Upper lobe of left lung (tissue), 6 donors: ENCODE measurements around the gene CDC14A. TPM values are rescaled to one million over a fixed set of nuclear protein-coding genes. Genes with fewer than 3 reads are reported as not detected.
A peak's percentile ranks its signal among the peaks of the same experiment; 100 is the strongest.

Experiments
- ATAC-seq, 2 donors: fragments of 200-7000 bp; cut with Tn5 transposase; one replicate each; pipeline ENCODE4 v1.9.1; 2022; ENCODE audit warnings: mild to moderate bottlenecking in 2 of 2, moderate library complexity in 2 of 2; ENCODE audit not compliant: low FRiP score in 2 of 2
- DNase-seq, 2 donors: peaks; one replicate each; pipeline ENCODE4 v3.0.0-alpha.2; 2019 to 2020
- H3K27ac ChIP-seq, 4 donors: fragments of 200-600 bp; sonication (generic); one replicate each; pipeline ENCODE4 v1.5.1; 2016 to 2019
- H3K27me3 ChIP-seq, 4 donors: fragments of 200-600 bp; sonication (generic); one replicate each; pipeline ENCODE4 v1.5.1; 2017 to 2019
- H3K36me3 ChIP-seq, 4 donors: fragments of 200-600 bp; sonication (generic); one replicate each; pipeline ENCODE4 v1.5.1; 2016 to 2019
- H3K4me1 ChIP-seq, 4 donors: fragments of 200-600 bp; sonication (generic); one replicate each; pipeline ENCODE4 v1.5.1; 2018 to 2019
- H3K4me3 ChIP-seq, 4 donors: fragments of 200-600 bp; sonication (generic); one replicate each; pipeline ENCODE4 v1.5.1; 2017 to 2019; ENCODE audit warnings: mild to moderate bottlenecking in 2 of 4, moderate library complexity in 1 of 4
- H3K9me3 ChIP-seq, 4 donors: fragments of 200-600 bp; sonication (generic); one replicate each; pipeline ENCODE4 v1.5.1; 2018 to 2019
- EP300 ChIP-seq, 4 donors: sonication (generic); formaldehyde crosslinking; IDR thresholded peaks; one replicate each; pipeline ENCODE4 v1.5.1; 2017; ENCODE audit warnings: antibody characterized with exemption in 4 of 4, control low read depth in 2 of 4
- POLR2A ChIP-seq, 4 donors: fragments of 450-650 bp; IDR thresholded peaks; one replicate each; pipeline ENCODE4 v1.5.1; 2016 to 2017; ENCODE audit warnings: antibody characterized with exemption in 4 of 4, mild to moderate bottlenecking in 2 of 4
- POLR2AphosphoS5 ChIP-seq, 2 donors: sonication (generic); formaldehyde crosslinking; IDR thresholded peaks; one replicate each; pipeline ENCODE4 v1.5.1; 2017; ENCODE audit warnings: antibody characterized with exemption in 2 of 2
- WGBS, 2 donors: methylation state at CpG; one replicate each; pipeline ENCODE4 v1.1.5; 2017 to 2018; 5-methylcytosine and 5-hydroxymethylcytosine counted together
- total RNA-seq, 6 donors: library from RNA; depleted of rRNA in 4 of 6; stranded (reverse); fragments of >200 nt in 4 of 6; gene quantifications; one replicate each; pipeline versions ENCODE4 v1.1.0 to v1.2.1, GENCODE V29; 2016 to 2021
- TF ChIP-seq, protein P1 (sequence below), 6 experiments: fragments of 450-650 bp in 4 of 6; fragments of 200-600 bp in 2 of 6; sonication (generic) in 2 of 6; IDR thresholded peaks; one replicate each; pipeline ENCODE4 v1.5.1; 2016 to 2019; ENCODE audit warnings: antibody characterized with exemption in 6 of 6
- donor health status: DM: no; HTN: no; CAD: no; lungs with moderate emphysema.
- donor health status: DM: no; HTN: yes; CAD: no; lungs with severe emphysema.

The CDC14A gene
- total RNA-seq, 6 donors from 2014 or later = 9.6 to 56.6 (median 22.1) TPM

DNA sequence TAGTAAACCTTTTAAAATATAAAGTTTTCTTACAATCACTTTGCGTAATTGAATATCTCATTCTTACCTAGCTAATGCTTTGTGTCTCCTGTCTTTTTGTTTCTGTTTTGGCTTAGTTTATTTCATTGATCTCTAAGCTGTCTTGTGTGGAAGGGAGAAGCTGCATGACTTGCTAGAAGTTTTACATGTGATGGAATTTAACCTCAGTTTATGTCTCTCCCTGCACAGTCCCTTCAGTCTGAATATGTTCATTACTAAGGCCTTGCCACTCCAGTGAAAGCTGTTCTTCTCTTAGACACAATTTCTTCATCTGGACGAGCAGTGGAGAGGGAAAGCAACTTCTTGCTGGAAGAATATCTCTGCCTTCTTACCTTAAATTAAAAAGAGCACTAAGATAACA, 165.7 kb downstream of the CDC14A start:
- Histone ChIP-seq H3K27ac (no peak overlapping the region), H3K4me3 (no peak overlapping the region), H3K27me3 (no peaks in the 10 kb centered on the region), H3K9me3 (no peaks in the 10 kb centered on the region), H3K4me1 (no peaks in the 10 kb centered on the region), H3K36me3 (peaks cover 0 to 11% (median 3%) of the 10 kb centered on the region in 4 donors)
- WGBS, 2 donors = 37 to 39% methylated on average over 2 of the region's 2 CpGs
- DNase-seq (no peak), ATAC-seq (no peak)
- TF ChIP-seq EP300 (IDR thresholded peaks at IDR 0.05) (no peak), POLR2A (IDR thresholded peaks at IDR 0.05) (no peak), POLR2AphosphoS5 (IDR thresholded peaks at IDR 0.05) (no peak)
- TF ChIP-seq, protein P1, sequence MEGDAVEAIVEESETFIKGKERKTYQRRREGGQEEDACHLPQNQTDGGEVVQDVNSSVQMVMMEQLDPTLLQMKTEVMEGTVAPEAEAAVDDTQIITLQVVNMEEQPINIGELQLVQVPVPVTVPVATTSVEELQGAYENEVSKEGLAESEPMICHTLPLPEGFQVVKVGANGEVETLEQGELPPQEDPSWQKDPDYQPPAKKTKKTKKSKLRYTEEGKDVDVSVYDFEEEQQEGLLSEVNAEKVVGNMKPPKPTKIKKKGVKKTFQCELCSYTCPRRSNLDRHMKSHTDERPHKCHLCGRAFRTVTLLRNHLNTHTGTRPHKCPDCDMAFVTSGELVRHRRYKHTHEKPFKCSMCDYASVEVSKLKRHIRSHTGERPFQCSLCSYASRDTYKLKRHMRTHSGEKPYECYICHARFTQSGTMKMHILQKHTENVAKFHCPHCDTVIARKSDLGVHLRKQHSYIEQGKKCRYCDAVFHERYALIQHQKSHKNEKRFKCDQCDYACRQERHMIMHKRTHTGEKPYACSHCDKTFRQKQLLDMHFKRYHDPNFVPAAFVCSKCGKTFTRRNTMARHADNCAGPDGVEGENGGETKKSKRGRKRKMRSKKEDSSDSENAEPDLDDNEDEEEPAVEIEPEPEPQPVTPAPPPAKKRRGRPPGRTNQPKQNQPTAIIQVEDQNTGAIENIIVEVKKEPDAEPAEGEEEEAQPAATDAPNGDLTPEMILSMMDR (IDR thresholded peaks at IDR 0.05) = no peak

DNA sequence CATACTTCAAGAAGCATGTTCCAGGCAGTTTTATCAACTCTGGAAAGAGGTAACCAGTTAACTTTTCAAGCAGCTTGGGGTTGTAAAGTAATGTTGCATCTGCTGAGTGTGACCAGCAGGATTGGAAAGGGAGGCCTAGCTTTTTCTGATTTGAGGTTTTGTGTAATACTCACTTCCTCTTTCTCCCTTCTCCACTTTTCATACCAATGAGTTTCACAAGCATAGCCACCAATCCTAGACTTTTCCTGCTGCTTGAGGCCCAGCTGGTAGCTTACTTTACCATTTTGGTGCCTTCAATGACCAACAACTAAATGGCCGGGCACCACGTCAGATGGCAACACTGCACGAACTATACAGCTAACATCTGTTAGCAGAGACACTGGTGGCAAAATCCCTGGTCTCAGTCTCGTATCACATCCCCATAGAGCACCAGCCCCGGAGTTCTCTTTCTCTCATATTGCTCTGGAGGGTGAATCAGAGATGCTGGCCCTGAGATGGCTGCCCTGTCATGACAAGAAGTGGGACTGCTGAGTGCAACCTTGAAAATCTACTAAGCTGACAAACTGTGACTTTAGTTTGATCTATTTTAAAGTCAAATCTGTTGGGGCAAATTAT, 170.8 kb downstream of the CDC14A start:
- ATAC-seq (peak in 1 of 2 donors; percentile 51), DNase-seq (no peak)
- no peak overlapping the region for H3K27ac ChIP-seq
- no peak for TF ChIP-seq EP300 (IDR thresholded peaks at IDR 0.05)
- H3K27me3 ChIP-seq = no peaks in the 10 kb centered on the region
- no peaks in the 10 kb centered on the region for H3K4me1 ChIP-seq
- no peaks in the 10 kb centered on the region for H3K9me3 ChIP-seq
- peaks cover 0 to 10% (median 0%) of the 10 kb centered on the region in 4 donors for H3K36me3 ChIP-seq
- H3K4me3 ChIP-seq = no peak overlapping the region
- WGBS, 2 donors = 65 to 98% methylated on average over 5 of the region's 5 CpGs

DNA sequence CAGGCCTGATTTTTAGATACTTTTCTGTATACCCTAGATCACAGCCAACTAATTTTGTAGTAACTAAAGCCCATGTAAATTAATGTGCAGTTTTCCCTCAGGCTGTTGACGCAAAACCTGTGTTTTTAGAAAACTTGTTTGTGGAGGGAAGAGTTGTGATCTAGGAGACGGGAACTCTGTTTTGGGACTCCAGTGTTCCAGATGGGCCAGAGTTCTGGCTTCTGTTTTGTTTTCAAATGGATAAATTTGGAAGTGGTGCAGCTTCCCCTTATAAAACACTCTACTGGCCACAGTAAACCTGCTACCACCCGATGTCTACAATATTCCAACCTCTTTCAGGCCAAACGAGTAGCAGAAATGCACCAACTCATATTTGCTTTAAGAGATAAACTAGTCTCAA, 172.0 kb downstream of the CDC14A start:
- Histone ChIP-seq H3K27ac (no peak overlapping the region), H3K27me3 (no peaks in the 10 kb centered on the region), H3K9me3 (no peaks in the 10 kb centered on the region), H3K4me3 (no peak overlapping the region), H3K36me3 (peaks cover 0 to 1% (median 0%) of the 10 kb centered on the region in 4 donors), H3K4me1 (peaks cover 0 to 5% (median 2%) of the 10 kb centered on the region in 4 donors)
- no peak for DNase-seq
- WGBS, 2 donors = 90 to 91% methylated on average over 4 of the region's 4 CpGs
- no peak for ATAC-seq
- TF ChIP-seq EP300 (IDR thresholded peaks at IDR 0.05) = no peak
- TF ChIP-seq, protein P1 (IDR thresholded peaks at IDR 0.05) = no peak
- TF ChIP-seq POLR2AphosphoS5 (IDR thresholded peaks at IDR 0.05) = no peak
- TF ChIP-seq POLR2A (IDR thresholded peaks at IDR 0.05) = no peak

DNA sequence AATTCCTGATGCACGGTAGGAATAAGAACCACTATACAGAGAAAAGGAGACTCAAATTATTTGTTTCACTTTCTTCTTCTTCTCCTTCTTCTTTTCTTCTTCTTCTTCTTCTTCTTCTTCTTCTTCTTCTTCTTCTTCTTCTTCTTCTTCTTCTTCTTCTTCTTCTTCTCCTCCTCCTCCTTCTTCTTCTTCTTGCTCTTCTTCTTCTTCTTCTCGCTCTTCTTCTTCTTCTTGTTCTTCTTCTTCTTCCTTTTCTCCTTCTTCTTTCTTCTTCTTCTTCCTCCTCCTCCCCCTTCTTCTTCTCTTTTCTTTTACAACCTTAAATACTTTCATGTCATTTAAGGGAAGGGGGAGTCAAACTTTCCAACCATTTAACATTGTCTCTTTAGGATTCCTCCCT, 174.6 kb downstream of the CDC14A start:
- TF ChIP-seq POLR2A (IDR thresholded peaks at IDR 0.05) = no peak
- TF ChIP-seq POLR2AphosphoS5 (IDR thresholded peaks at IDR 0.05) = no peak
- TF ChIP-seq, protein P1 (IDR thresholded peaks at IDR 0.05) = no peak
- TF ChIP-seq EP300 (IDR thresholded peaks at IDR 0.05) = no peak
- Histone ChIP-seq H3K36me3 (no peaks in the 10 kb centered on the region), H3K4me1 (peaks cover 5 to 10% (median 9%) of the 10 kb centered on the region in 4 donors), H3K9me3 (no peaks in the 10 kb centered on the region), H3K27ac (no peak overlapping the region), H3K27me3 (no peaks in the 10 kb centered on the region), H3K4me3 (no peak overlapping the region)
- no peak for ATAC-seq
- no peak for DNase-seq
- WGBS, 2 donors = 85 to 88% methylated on average over 1 to 2 of the region's 2 CpGs

DNA sequence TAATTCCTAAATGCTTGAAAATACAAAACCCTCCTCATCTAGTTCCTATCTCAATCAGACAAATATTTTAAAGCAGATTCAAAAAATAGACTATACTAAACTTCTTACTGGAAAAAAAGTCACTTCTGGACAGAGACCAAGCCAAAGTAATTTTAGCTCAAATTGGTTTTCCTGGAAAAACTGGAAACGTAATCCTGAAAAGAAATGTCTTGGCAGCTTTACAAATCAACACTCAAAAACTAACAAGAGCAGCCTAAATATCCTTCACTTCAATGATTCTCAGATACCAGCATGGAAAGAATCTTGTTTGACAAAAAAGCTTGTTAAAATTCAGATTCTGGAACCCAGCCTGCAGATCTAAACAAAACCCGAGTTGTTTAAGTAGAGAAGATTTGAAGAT, 176.6 kb downstream of the CDC14A start:
- H3K4me3 ChIP-seq = no peak overlapping the region
- no peaks in the 10 kb centered on the region for H3K27me3 ChIP-seq
- no peaks in the 10 kb centered on the region for H3K9me3 ChIP-seq
- H3K36me3 ChIP-seq = no peaks in the 10 kb centered on the region
- no peak overlapping the region for H3K27ac ChIP-seq
- no peak for ATAC-seq
- DNase-seq = no peak
- H3K4me1 ChIP-seq = peaks cover 5 to 10% (median 9%) of the 10 kb centered on the region in 4 donors
- TF ChIP-seq POLR2AphosphoS5 (IDR thresholded peaks at IDR 0.05) (no peak), POLR2A (IDR thresholded peaks at IDR 0.05) (no peak), EP300 (IDR thresholded peaks at IDR 0.05) (no peak)
- TF ChIP-seq, protein P1 (IDR thresholded peaks at IDR 0.05) = no peak
- 31 to 38% methylated on average over 2 of the region's 2 CpGs for WGBS, 2 donors
